WI38 (cell line): Measurements from ENCODE around the gene EFCAB9.

Experiments
- H3K4me3 ChIP-seq: 2 replicates; pipeline ENCODE4 v1.5.1; 2011; ENCODE audit warnings: low read depth, mild to moderate bottlenecking, control low read depth, low read length
- TF ChIP-seq, protein P1 (sequence below): IDR thresholded peaks from 2 replicates; pipeline ENCODE4 v1.5.1; 2012; ENCODE audit warnings: low read depth, mild to moderate bottlenecking, control low read depth, low read length

Gene EFCAB9

DNA sequence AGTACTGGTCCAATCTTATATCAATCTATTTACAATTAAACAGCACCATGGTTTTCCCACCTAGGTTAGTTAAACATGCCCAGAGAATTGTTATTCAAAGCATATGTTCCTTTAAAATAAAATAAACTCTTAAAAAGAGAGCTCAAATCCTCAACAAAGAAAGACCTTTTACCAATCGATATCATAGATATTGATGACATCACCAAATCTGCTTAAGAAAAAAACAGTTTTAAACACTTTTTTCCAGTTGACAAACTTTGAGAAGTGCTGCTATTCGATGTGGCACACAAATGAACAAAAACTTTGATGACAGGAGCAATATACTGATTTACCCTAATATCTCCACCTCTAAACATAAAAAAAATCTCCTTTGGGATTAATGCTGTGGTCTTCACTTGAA is 15.7 kb downstream of the EFCAB9 start:
- no peak overlapping the region for H3K4me3 ChIP-seq
- TF ChIP-seq, protein P1, sequence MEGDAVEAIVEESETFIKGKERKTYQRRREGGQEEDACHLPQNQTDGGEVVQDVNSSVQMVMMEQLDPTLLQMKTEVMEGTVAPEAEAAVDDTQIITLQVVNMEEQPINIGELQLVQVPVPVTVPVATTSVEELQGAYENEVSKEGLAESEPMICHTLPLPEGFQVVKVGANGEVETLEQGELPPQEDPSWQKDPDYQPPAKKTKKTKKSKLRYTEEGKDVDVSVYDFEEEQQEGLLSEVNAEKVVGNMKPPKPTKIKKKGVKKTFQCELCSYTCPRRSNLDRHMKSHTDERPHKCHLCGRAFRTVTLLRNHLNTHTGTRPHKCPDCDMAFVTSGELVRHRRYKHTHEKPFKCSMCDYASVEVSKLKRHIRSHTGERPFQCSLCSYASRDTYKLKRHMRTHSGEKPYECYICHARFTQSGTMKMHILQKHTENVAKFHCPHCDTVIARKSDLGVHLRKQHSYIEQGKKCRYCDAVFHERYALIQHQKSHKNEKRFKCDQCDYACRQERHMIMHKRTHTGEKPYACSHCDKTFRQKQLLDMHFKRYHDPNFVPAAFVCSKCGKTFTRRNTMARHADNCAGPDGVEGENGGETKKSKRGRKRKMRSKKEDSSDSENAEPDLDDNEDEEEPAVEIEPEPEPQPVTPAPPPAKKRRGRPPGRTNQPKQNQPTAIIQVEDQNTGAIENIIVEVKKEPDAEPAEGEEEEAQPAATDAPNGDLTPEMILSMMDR, result no peak

DNA sequence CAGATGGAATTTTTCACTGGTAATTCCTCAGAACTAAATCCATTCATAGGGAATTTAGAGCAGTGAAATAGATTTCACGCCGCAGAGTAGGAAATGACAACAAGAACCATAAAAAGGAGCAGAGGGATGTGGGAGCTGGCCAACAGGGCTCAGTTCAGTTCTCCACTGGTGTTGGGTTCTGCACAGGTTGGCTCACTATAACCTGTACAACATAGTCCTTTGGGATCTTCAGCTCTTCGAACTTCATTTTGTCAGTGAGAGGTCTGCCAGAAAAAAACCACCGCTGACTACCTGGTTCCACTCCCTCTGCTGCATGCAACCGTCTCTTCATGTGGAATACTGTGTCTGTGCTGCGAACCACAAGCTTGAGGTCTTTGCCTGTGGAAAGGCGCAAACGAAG is 17.7 kb downstream of the EFCAB9 start:
- no peak overlapping the region for H3K4me3 ChIP-seq
- TF ChIP-seq, protein P1, result no peak

DNA sequence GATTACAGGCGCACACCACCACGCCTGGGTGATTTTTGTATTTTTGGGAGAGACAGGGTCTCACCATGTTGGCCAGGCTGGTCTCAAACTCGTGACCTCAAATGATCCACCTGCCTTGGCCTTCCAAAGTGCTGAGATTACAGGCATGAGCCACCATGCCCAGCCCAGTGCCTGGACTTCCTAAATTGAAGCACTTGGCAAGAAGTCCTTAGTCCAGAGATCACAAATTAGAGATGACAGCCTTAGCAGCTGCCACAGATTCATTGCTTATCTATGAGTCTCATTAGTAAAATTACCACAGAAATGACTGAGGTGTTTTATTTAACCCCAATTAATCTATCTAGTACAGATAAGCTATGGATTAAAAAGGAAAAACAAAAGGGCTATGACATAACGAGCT is 19.2 kb downstream of the EFCAB9 start:
- H3K4me3 ChIP-seq, result no peak overlapping the region
- TF ChIP-seq, protein P1, result no peak

DNA sequence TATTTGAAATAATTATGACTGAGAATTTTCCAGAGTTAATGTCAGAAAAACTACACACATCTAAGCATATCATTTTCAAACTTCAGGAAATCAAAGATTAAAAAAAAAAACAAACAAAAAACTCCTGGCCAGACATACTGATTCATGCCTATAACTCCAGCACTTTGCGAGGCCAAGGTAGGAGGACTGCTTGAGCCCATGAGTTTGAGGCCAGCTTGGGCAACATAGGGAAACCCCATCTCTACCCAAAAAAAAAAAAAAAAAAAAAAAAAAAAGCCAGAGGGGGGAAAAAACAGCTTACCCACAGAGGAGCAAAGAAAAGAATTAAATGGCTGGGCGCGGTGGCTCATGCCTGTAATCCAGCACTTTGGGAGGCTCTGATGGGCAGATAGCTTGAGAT is 22.4 kb downstream of the EFCAB9 start:
- TF ChIP-seq, protein P1, result no peak
- no peak overlapping the region for H3K4me3 ChIP-seq

DNA sequence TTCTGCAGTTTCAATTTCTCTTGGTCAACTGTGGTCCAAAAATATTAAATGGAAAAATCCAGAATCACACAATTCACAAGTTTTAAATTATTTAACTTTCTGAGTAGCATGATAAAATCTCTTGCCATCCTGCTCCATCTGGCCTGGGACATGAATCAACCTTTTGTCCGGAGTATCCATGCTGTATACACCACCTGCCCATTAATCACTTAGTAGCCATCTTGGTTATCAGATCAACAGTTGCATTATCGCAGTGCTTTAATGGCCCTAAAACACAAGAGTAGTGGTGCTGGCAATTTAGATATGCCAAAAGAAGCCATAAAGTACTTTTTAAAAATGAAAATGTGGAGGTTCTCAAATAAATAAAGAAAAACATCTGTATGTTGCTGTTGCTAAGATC is 25.3 kb downstream of the EFCAB9 start:
- no peak overlapping the region for H3K4me3 ChIP-seq
- TF ChIP-seq, protein P1, result no peak

DNA sequence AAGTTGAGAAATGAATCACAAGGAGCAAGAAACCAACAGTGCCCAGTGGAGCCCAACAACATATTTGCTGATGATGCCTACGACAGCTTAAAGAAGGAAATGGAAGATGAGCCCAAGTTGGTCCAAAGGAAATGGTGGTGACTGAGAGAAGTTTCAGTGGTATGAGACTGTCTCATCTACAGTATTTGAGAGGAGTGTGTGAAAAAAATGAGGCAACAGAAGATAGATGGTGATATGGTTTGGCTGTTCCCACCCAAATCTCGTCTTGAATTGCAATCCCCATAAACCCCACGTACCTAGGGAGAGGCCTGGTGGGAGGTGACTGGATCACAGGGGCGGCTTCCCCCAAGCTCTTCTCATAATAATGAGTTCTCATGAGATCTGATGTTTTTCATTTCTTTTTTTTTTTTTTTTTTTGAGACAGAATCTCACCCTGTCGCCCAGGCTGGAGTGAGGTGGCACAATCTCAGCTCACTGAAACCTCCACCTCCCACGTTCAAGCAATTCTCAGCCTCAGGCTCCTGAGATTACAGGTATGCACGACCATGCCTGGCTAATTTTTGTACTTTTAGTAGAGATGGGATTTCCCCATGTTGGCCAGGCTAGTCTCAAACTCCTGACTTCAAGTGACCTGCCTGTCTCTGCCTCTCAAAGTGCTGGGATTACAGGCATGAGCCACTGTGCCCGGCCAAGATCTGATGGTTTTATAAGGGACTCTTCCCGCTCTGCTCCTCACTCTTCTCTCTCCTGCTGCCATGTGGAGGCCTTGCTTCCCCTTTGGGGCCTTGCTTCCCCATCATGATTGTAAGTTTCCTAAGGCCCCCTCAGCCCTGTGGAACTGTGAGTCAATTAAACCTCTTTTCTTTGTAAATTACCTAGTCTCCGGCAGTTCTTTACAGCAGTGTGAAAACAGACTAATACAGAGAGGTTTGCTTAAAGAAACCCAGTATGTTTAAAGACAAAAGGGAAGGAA is 30.2 kb downstream of the EFCAB9 start:
- H3K4me3 ChIP-seq, result no peak overlapping the region
- TF ChIP-seq, protein P1, result no peak

DNA sequence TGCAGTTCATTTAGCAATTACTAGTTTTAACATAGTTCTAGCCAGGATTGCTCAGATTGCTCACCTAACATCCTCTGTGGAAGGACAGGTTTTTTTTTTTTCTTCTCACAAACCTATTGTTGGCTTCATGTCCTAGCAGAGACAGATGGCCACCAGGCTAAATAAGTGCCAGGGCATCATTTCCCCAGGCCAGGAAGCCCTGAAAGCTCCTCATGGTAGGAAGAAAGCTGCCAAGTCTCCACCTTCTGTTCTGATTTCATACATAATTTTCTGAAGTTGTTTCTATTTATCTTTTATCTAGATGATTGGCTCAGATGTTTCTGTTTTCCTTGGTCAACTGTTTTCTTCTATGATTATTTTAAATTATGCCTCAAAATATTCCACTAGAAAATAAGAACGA is 31.0 kb downstream of the EFCAB9 start:
- H3K4me3 ChIP-seq, result no peak overlapping the region
- TF ChIP-seq, protein P1, result no peak
